Measurements from ENCODE around the gene CNTN4.

- TF ChIP-seq CTCF (IDR thresholded peaks at IDR 0.05) (no peak), POLR2A (IDR thresholded peaks at IDR 0.05) (no peak), POLR2AphosphoS5 (IDR thresholded peaks at IDR 0.05; ENCODE audit: insufficient read depth in 1 of 2, low read depth in 1 of 2) (no peak)
These were observed 846.5 kb downstream of the CNTN4 start for GRCh38 chr3:2945121-2945520.

All from vagina (tissue), 2 donors.